ENCODE data around the gene BSPH1. TPM values are rescaled to one million over a fixed set of nuclear protein-coding genes. Genes with fewer than 3 reads are reported as not detected.

The BSPH1 gene
- total and polyA plus RNA-seq, 10 of the 15 experiments (the other 5 are each of a cell fraction or from before 2014, with no cell fraction given): not detected

- no peak overlapping the region for H3K27ac ChIP-seq (ENCODE audit: control insufficient read depth, insufficient read depth)
- no peaks in the 10 kb centered on the region for H3K9me3 ChIP-seq (replicated peaks; ENCODE audit: control insufficient read depth, insufficient read depth, low read length)
- H2AFZ ChIP-seq (ENCODE audit: control insufficient read depth, low read depth, low read length): no peak overlapping the region
- H3K4me1 ChIP-seq (ENCODE audit: control insufficient read depth, insufficient read depth, low read length): no peaks in the 10 kb centered on the region
- ATAC-seq: no peak
- RAD21 ChIA-PET (ENCODE audit: unreplicated experiment): no interaction called here
- no peak overlapping the region for H3K4me2 ChIP-seq (ENCODE audit: control insufficient read depth, insufficient read depth)
- no peaks in the 10 kb centered on the region for H4K20me1 ChIP-seq (ENCODE audit: control insufficient read depth, insufficient read depth)
- no peaks in the 10 kb centered on the region for H3K36me3 ChIP-seq (ENCODE audit: control insufficient read depth in 2 of 2, insufficient read depth in 2 of 2, low read length in 1 of 2)
- POLR2A ChIA-PET: no interaction called here
- DNase-seq (ENCODE audit: low read depth, low spot score): no peak
- WGBS (ENCODE audit: insufficient coverage, insufficient replicate concordance, low lambda C conversion rate, missing lambda C conversion rate): 0% methylated on average over 2 of the region's 2 CpGs
- in situ Hi-C loops (cut with MboI) (no loop called here), intact Hi-C loops (cut with micrococcal nuclease; ENCODE audit: unreplicated experiment) (no loop called here)
- SMC1A ChIA-PET (ENCODE audit: uncharacterized antibody, unreplicated experiment): no interaction called here
- no peaks in the 10 kb centered on the region for H3K27me3 ChIP-seq (replicated peaks in 1 of 2; ENCODE audit: control insufficient read depth in 2 of 2, insufficient read depth in 2 of 2, low read length in 1 of 2)
- H3K4me3 ChIP-seq: no peak overlapping the region
- no TSS peak for BruUV-seq (replicated peaks)
- CTCF ChIA-PET: no interaction called here
- no peak for FAIRE-seq
- no peaks in the 10 kb centered on the region for H3K79me2 ChIP-seq (ENCODE audit: control insufficient read depth, insufficient read depth, low read length)
- no peak overlapping the region for H3K9ac ChIP-seq (ENCODE audit: control insufficient read depth, insufficient read depth, low read length)
- no peak for TF ChIP-seq MLLT1 (IDR thresholded peaks at IDR 0.05)
- TF ChIP-seq ZBTB4 (CRISPR knock-in tag; IDR thresholded peaks at IDR 0.05): no peak
- TF ChIP-seq ZBTB11 (CRISPR knock-in tag; IDR thresholded peaks at IDR 0.05): no peak
- no peak for TF ChIP-seq TAF1 (IDR thresholded peaks at IDR 0.05; ENCODE audit: borderline replicate concordance, low read depth, low read length)
- TF ChIP-seq NFXL1 (IDR thresholded peaks at IDR 0.05; ENCODE audit: borderline replicate concordance): no peak
- no peak for TF ChIP-seq ZBED1 (IDR thresholded peaks at IDR 0.05; ENCODE audit: borderline replicate concordance)
- TF ChIP-seq HDAC6 (IDR thresholded peaks at IDR 0.05; ENCODE audit: unreplicated experiment): no peak
- no peak for TF ChIP-seq IRF3 (IDR thresholded peaks at IDR 0.05)
- TF ChIP-seq ZNF207 (IDR thresholded peaks at IDR 0.05; ENCODE audit: borderline replicate concordance): no peak
- no peak for TF ChIP-seq FOXK2 (IDR thresholded peaks at IDR 0.05)
- no peak for TF ChIP-seq HSF1 (IDR thresholded peaks at IDR 0.05; ENCODE audit: low read depth, low read length)
- TF ChIP-seq ZBTB33 (IDR thresholded peaks at IDR 0.05): no peak
These were observed 31.0 kb upstream of the BSPH1 start for GRCh38 chr19:48023011-48023410.
